Stimulated activated CD8-positive, alpha-beta memory T cell treated with anti-CD3 and anti-CD28 coated beads, Interleukin-12 subunit alpha, Interleukin-12 subunit beta, amount 100 ng/mL, for 1 hour (primary cell): Measurements from ENCODE around the gene SUPT4H1.

Experiments used
- DNase-seq: peaks from one replicate; pipeline ENCODE4 v3.0.0-alpha.2; 2020; ENCODE audit warnings: low read depth

SUPT4H1 gene

DNA sequence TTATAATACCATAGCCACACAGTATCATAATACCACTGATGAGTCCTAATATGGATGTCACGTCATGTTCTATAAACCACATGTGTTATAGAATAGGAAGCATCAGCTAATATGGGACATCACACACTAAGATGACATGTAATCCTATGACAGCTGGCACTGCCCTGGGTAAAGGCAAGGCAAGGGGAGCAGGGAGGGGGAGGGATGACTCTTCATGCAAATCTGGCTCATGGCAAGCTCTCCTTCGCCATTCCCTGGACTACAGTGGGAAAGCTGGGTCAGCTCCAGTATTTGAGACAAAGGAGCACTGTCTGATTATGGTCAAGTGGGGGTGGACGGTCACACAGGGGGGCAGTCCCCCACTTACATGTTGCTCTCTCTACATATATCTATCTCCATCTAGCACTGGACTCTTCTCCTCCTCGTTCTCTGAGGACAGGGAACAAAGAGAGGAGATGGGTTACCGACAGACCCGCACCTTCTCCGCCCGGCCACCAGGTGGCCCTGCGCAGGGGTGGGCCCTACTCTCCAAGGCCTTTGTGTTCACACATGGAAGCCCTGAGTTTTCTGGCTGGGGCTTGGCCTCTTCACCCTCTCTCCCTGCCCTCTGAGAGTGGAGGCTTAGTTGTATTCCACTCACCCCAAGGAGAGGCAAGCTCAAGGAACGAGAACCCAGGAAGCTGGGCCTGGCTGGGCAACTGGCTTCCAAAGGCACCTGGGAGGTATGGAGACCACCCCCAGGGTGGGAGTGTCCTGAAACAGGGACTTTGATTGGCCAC, 47.8 kb downstream of the SUPT4H1 start:
- peak; percentile 22 for DNase-seq

GRCh38 chr17:58302919-58303585, 48.9 kb downstream of the SUPT4H1 start:
- no peak for DNase-seq

DNA sequence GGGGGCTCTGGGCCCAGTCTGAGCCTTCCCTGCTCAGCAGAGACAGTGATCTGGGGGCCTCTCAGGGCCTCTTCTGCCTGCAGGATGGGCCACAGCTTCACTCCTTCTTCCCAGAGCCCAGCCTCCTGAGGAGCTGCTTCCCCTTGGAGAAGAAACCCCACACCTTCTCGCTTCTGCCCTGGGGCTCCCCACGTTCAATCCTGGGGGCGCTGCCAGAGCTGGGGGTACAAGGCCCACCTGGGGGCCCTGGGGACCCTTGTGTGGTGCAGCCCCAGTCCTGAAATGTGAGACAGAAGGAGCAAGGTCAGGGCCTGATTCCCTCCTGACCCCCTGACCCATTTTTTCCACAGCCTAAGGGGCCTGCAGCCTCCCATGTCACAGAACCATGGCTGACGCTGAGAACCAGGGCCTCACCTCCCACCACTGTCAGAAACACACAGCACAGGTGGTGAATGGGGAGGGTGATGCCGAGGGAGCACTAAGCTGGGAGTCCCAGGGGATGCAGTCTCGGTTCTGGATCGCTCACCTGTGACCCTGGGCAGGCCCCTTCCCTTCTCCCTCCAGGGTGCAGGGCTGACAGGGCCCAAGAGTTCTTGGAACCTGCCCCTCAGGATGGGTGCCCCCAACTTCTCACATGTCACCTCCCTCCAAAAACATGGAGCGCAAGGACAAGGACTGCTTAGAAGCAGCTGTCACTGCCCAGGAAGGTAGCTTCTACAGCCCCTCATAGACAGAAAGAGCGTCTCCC, 49.7 kb downstream of the SUPT4H1 start:
- no peak for DNase-seq

GRCh38 chr17:58301504-58302150, 50.4 kb downstream of the SUPT4H1 start:
- no peak for DNase-seq

DNA sequence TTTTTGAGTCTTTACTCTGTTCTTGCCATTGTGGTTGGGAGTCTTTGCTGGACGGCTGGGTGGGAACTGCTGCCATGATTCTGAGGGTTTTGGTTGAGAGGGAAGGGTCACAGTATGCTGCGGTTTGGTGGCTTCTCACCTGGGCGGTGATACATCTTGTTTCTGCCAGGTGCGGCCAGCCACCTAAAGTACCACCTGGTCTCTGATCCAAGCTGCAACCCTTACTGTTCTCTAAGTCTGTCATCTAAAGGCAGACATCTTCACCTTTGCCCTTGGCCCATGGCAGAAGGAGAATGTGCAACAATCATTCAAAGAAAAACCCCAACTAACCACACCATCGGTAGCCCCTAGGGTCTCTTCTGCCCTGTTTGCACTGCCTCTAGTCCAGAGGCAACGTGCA, 51.7 kb downstream of the SUPT4H1 start:
- no peak for DNase-seq
